ENCODE results near the gene RFPL3.

GRCh38 chr22:32401486-32401885 is 43.8 kb downstream of the RFPL3 start:
- TF ChIP-seq CTCF (IDR thresholded peaks at IDR 0.05; ENCODE audit: borderline replicate concordance, extremely low read depth, low read length, poor library complexity, severe bottlenecking) (no peak), EZH2 (IDR thresholded peaks at IDR 0.05; ENCODE audit: borderline replicate concordance, low read depth, low read length, severe bottlenecking) (no peak)

Measured in DND-41 (cell line).